Measurements from ENCODE around the gene MRPL44. TPM values are rescaled to one million over a fixed set of nuclear protein-coding genes. Genes with fewer than 3 reads are reported as not detected.

The MRPL44 gene
- total and polyA plus RNA-seq, 2 of the 13 experiments (the other 11 are each of a cell fraction or from before 2014, with no cell fraction given) = 38.4 to 78.0 TPM

DNA sequence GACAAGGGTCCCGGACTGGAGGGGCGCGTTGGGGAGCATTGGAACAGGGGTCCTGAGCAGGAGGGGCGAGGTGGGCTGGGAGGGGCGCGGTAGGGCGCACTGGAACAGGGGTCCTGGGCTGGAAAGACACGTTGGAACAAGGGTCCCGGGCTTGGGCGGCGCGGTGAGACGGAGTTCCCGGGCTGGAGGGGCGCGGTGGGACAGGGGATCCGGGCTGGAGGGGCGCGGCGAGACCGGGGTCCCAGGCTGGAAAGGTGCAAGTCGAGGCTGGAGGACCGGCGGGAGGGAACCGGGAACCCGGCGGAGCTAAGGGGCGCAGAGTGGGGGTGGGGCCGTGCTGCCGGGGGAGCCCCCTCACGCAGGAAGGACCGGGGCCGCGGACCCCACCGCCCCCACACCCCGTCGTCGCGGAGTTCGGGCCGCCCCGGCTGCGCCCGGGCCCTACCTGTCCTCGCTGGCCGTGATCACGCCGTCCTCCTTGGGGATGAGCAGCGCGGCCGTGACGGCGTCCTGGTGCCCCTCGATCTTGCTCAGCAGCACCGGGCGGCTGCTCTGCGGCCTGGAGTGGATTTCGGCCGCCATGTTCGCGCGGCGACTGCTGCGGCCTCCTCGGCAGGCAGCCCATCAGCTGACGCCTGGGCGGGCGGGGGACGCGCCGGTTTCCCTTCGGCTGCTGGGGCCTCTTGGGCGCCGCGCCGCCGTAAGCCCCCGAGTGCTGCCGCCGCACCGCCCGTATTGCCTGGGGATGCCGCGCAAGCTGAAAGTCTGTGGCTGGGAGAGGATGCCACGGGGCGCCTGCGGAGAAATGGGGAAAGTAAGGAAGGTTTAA, 12.3 kb upstream of the MRPL44 start, which contains the start of gene WDFY1 (continued):
- TF ChIP-seq, protein P1, sequence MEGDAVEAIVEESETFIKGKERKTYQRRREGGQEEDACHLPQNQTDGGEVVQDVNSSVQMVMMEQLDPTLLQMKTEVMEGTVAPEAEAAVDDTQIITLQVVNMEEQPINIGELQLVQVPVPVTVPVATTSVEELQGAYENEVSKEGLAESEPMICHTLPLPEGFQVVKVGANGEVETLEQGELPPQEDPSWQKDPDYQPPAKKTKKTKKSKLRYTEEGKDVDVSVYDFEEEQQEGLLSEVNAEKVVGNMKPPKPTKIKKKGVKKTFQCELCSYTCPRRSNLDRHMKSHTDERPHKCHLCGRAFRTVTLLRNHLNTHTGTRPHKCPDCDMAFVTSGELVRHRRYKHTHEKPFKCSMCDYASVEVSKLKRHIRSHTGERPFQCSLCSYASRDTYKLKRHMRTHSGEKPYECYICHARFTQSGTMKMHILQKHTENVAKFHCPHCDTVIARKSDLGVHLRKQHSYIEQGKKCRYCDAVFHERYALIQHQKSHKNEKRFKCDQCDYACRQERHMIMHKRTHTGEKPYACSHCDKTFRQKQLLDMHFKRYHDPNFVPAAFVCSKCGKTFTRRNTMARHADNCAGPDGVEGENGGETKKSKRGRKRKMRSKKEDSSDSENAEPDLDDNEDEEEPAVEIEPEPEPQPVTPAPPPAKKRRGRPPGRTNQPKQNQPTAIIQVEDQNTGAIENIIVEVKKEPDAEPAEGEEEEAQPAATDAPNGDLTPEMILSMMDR (CRISPR knock-in tag; IDR thresholded peaks at IDR 0.05) = peak; percentile 24; the same call in 1 of the 2 replicates
- no peak for TF ChIP-seq NR3C1 (CRISPR knock-in tag; IDR thresholded peaks at IDR 0.05)
- TF ChIP-seq ETV6 (CRISPR knock-in tag; conservative IDR thresholded peaks at IDR 0.05) = peak; percentile 97
- TF ChIP-seq ZNF749 (CRISPR knock-in tag; IDR thresholded peaks at IDR 0.05; ENCODE audit: borderline replicate concordance) = no peak; the same call in 1 of the 2 replicates
- no peak for TF ChIP-seq ZNF30 (CRISPR knock-in tag; IDR thresholded peaks at IDR 0.05)
- TF ChIP-seq ZNF343 (CRISPR knock-in tag; IDR thresholded peaks at IDR 0.05) = 0 out of 2 replicates have a peak, but pooled peaks have one; percentile 33
- peak; percentile 100 for TF ChIP-seq KAT7 (CRISPR knock-in tag; IDR thresholded peaks at IDR 0.05; ENCODE audit: borderline replicate concordance)
- TF ChIP-seq TP53 (CRISPR knock-in tag; conservative IDR thresholded peaks at IDR 0.05) = no peak
- TF ChIP-seq NCOR1 (IDR thresholded peaks at IDR 0.05; ENCODE audit: borderline replicate concordance, low read length) = no peak
- peak; percentile 66; the same call in 1 of the 2 replicates for TF ChIP-seq ZNF816 (CRISPR knock-in tag; IDR thresholded peaks at IDR 0.05; ENCODE audit: borderline replicate concordance)
- peak; percentile 92 for TF ChIP-seq ARNT2 (CRISPR knock-in tag; IDR thresholded peaks at IDR 0.05; ENCODE audit: low read depth)
- peak; percentile 83; the same call in 1 of the 2 replicates for TF ChIP-seq KDM4B (CRISPR knock-in tag; IDR thresholded peaks at IDR 0.05)
- no peak for TF ChIP-seq PAF1 (CRISPR knock-in tag; IDR thresholded peaks at IDR 0.05)
- TF ChIP-seq ZBTB21 (CRISPR knock-in tag; IDR thresholded peaks at IDR 0.05) = 0 out of 2 replicates have a peak, but pooled peaks have one; percentile 47
- peak; percentile 88 for TF ChIP-seq POLR2AphosphoS5 (IDR thresholded peaks at IDR 0.05; ENCODE audit: low read depth, low read length)
- TF ChIP-seq ZNF501 (CRISPR knock-in tag; IDR thresholded peaks at IDR 0.05) = peak; percentile 97
- no peak for TF ChIP-seq NFRKB (IDR thresholded peaks at IDR 0.05)
- TF ChIP-seq HNRNPLL (IDR thresholded peaks at IDR 0.05; ENCODE audit: low read depth, low read length, poor library complexity, severe bottlenecking) = peak; percentile 85
- peak; percentile 74 for TF ChIP-seq HMG20A (CRISPR knock-in tag; IDR thresholded peaks at IDR 0.05; ENCODE audit: borderline replicate concordance)
- TF ChIP-seq GLI4 (CRISPR knock-in tag; IDR thresholded peaks at IDR 0.05; ENCODE audit: borderline replicate concordance) = peak; percentile 94; the same call in 1 of the 2 replicates
- TF ChIP-seq, protein P2, sequence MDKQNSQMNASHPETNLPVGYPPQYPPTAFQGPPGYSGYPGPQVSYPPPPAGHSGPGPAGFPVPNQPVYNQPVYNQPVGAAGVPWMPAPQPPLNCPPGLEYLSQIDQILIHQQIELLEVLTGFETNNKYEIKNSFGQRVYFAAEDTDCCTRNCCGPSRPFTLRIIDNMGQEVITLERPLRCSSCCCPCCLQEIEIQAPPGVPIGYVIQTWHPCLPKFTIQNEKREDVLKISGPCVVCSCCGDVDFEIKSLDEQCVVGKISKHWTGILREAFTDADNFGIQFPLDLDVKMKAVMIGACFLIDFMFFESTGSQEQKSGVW (CRISPR knock-in tag; IDR thresholded peaks at IDR 0.05; ENCODE audit: borderline replicate concordance) = no peak; the same call in 1 of the 2 replicates
- no peak; the same call in 1 of the 2 replicates for TF ChIP-seq KDM5A (IDR thresholded peaks at IDR 0.05; ENCODE audit: borderline replicate concordance, low read length)
- TF ChIP-seq YEATS4 (CRISPR knock-in tag; IDR thresholded peaks at IDR 0.05; ENCODE audit: borderline replicate concordance) = peak; percentile 92
- TF ChIP-seq, protein P3, sequence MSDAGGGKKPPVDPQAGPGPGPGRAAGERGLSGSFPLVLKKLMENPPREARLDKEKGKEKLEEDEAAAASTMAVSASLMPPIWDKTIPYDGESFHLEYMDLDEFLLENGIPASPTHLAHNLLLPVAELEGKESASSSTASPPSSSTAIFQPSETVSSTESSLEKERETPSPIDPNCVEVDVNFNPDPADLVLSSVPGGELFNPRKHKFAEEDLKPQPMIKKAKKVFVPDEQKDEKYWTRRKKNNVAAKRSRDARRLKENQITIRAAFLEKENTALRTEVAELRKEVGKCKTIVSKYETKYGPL (CRISPR knock-in tag; IDR thresholded peaks at IDR 0.05) = peak; percentile 75; the same call in 1 of the 2 replicates
- peak; percentile 46 for TF ChIP-seq TBL1XR1 (IDR thresholded peaks at IDR 0.05; ENCODE audit: borderline replicate concordance, low read length, partially characterized antibody)
- TF ChIP-seq HOXD1 (CRISPR knock-in tag; IDR thresholded peaks at IDR 0.05) = no peak
- TF ChIP-seq MBD4 (IDR thresholded peaks at IDR 0.05; ENCODE audit: borderline replicate concordance, low read length) = no peak

Measured in HepG2 (cell line).